Measurements from ENCODE around the gene ANKS1A. TPM values are rescaled to one million over a fixed set of nuclear protein-coding genes. Genes with fewer than 3 reads are reported as not detected.
"Not testable (repeated sequence)": the region's sequence is repeated elsewhere in the genome, so short reads cannot be mapped to it uniquely, and the experiment has no call there.

ANKS1A gene
- polyA plus RNA-seq, 1 experiment, result 5.1 TPM

GRCh38 chr6:35136185-35136584 lies 247.1 kb downstream of the ANKS1A start:
- no peaks in the 10 kb centered on the region for H3K27me3 ChIP-seq (ENCODE audit: control insufficient read depth, insufficient read depth, low read length)
- H3K9me3 ChIP-seq (ENCODE audit: control insufficient read depth, insufficient read depth, low read length), result no peaks in the 10 kb centered on the region
- TF ChIP-seq CTCF (IDR thresholded peaks at IDR 0.05; ENCODE audit: low read depth, low read length), result no peak
- H3K4me3 ChIP-seq (ENCODE audit: low read depth, low read length), result no peak overlapping the region
- ChIA-PET CTCF (interaction anchor here (0.6 to 1.4 kb wide), 5 partner anchors 56 to 973 kb away, joined by 3 to 5 read pairs (median 4); no protein-coding TSS in a partner anchor), POLR2A (no interaction called here)
- H3K27ac ChIP-seq (ENCODE audit: low read depth, low read length), result no peak overlapping the region
- no peak for DNase-seq (ENCODE audit: low read depth, low spot score)

GRCh38 chr6:35138191-35138590 lies 249.1 kb downstream of the ANKS1A start:
- DNase-seq (ENCODE audit: low read depth, low spot score); H3K27ac ChIP-seq (ENCODE audit: low read depth, low read length); H3K4me3 ChIP-seq (ENCODE audit: low read depth, low read length); H3K9me3 ChIP-seq (ENCODE audit: control insufficient read depth, insufficient read depth, low read length); POLR2A ChIA-PET; H3K27me3 ChIP-seq (ENCODE audit: control insufficient read depth, insufficient read depth, low read length): not testable (repeated sequence)
- CTCF ChIA-PET, result interaction anchor here (0.6 to 4.8 kb wide), 6 partner anchors 13 to 216 kb away, joined by 5 to 178 read pairs (median 10); no protein-coding TSS in a partner anchor

- CTCF ChIA-PET, result interaction anchor here (0.6 to 4.8 kb wide), 53 partner anchors 9 to 976 kb away, joined by 3 to 178 read pairs (median 4); partner anchors contain the start of genes ANKS1A and TAF11
- DNase-seq (ENCODE audit: low read depth, low spot score), result no peak
- H3K27me3 ChIP-seq (ENCODE audit: control insufficient read depth, insufficient read depth, low read length), result no peaks in the 10 kb centered on the region
- H3K4me3 ChIP-seq (ENCODE audit: low read depth, low read length), result no peak overlapping the region
- POLR2A ChIA-PET, result interaction anchor here (0.6 kb wide), 1 partner anchor 497 kb away, joined by 3 read pairs; no protein-coding TSS in a partner anchor
- no peaks in the 10 kb centered on the region for H3K9me3 ChIP-seq (ENCODE audit: control insufficient read depth, insufficient read depth, low read length)
- no peak overlapping the region for H3K27ac ChIP-seq (ENCODE audit: low read depth, low read length)
- TF ChIP-seq CTCF (IDR thresholded peaks at IDR 0.05; ENCODE audit: low read depth, low read length), result no peak
Observed at GRCh38 chr6:35139470-35139869, 250.4 kb downstream of the ANKS1A start.

GRCh38 chr6:35139924-35140638 lies 251.0 kb downstream of the ANKS1A start:
- POLR2A ChIA-PET, result interaction anchor here (0.6 kb wide), 1 partner anchor 497 kb away, joined by 3 read pairs; no protein-coding TSS in a partner anchor
- CTCF ChIA-PET, result interaction anchor here (0.6 to 4.8 kb wide), 52 partner anchors 8 to 977 kb away, joined by 3 to 178 read pairs (median 4); partner anchors contain the start of genes ANKS1A and TAF11
- peak; percentile 56 for DNase-seq (ENCODE audit: low read depth, low spot score)
- TF ChIP-seq CTCF (IDR thresholded peaks at IDR 0.05; ENCODE audit: low read depth, low read length), result peak; percentile 80
- Histone ChIP-seq H3K27me3 (ENCODE audit: control insufficient read depth, insufficient read depth, low read length) (no peaks in the 10 kb centered on the region), H3K9me3 (ENCODE audit: control insufficient read depth, insufficient read depth, low read length) (no peaks in the 10 kb centered on the region), H3K4me3 (ENCODE audit: low read depth, low read length) (no peak overlapping the region), H3K27ac (ENCODE audit: low read depth, low read length) (no peak overlapping the region)

- no peak for TF ChIP-seq CTCF (IDR thresholded peaks at IDR 0.05; ENCODE audit: low read depth, low read length)
- no peak overlapping the region for H3K27ac ChIP-seq (ENCODE audit: low read depth, low read length)
- CTCF ChIA-PET, result interaction anchor here (0.8 to 4.8 kb wide), 28 partner anchors 10 to 348 kb away, joined by 3 to 178 read pairs (median 10); partner anchors contain the start of genes ANKS1A and TAF11
- H3K27me3 ChIP-seq (ENCODE audit: control insufficient read depth, insufficient read depth, low read length), result no peaks in the 10 kb centered on the region
- POLR2A ChIA-PET, result no interaction called here
- DNase-seq (ENCODE audit: low read depth, low spot score), result no peak
- H3K9me3 ChIP-seq (ENCODE audit: control insufficient read depth, insufficient read depth, low read length), result no peaks in the 10 kb centered on the region
- no peak overlapping the region for H3K4me3 ChIP-seq (ENCODE audit: low read depth, low read length)
Observed at GRCh38 chr6:35140639-35141006, 251.6 kb downstream of the ANKS1A start.

Small RNA genes lying within 50 kb of the gene (small RNA-seq; reads per million reads assigned to genes)
- gene AL138721.1 (ENCODE audit: insufficient read length, low read depth), result not detected

Other genes with a start within 250 kb of the ANKS1A start
- gene ILRUN, start 192.5 kb upstream of the ANKS1A start, polyA plus RNA-seq (2011; rRNA removed), result 53.2 and 57.0 TPM in 2 replicates
- 184 and 197 TPM in 2 replicates for gene SNRPC, start 131.8 kb upstream of the ANKS1A start, polyA plus RNA-seq (2011; rRNA removed)
- gene BLTP3A, start 97.2 kb upstream of the ANKS1A start, polyA plus RNA-seq (2011; rRNA removed), result 9.5 and 9.9 TPM in 2 replicates
- gene TAF11, start 1.2 kb upstream of the ANKS1A start, polyA plus RNA-seq (2011; rRNA removed), result 29.1 and 35.4 TPM in 2 replicates

Measured in AG04450 (cell line).